BE2C (cell line): ENCODE results near the gene CCDC89. TPM values are rescaled to one million over a fixed set of nuclear protein-coding genes. Genes with fewer than 3 reads are reported as not detected.

Source experiments
- DNase-seq: peaks from one replicate; pipeline ENCODE4 v3.0.0-alpha.2; 2020
- H3K27me3 ChIP-seq: fragments of 250-450 bp; sonication (Bioruptor Pico); 2 replicates; pipeline ENCODE4 v1.5.1; 2020; ENCODE audit warnings: mild to moderate bottlenecking
- H3K36me3 ChIP-seq: fragments of 250-450 bp; sonication (Bioruptor Pico); 2 replicates; pipeline ENCODE4 v1.5.1; 2020; ENCODE audit warnings: mild to moderate bottlenecking
- H3K4me1 ChIP-seq: fragments of 250-450 bp; sonication (Bioruptor Pico); 2 replicates; pipeline ENCODE4 v1.5.1; 2020
- H3K4me3 ChIP-seq: 2 replicates; pipeline ENCODE4 v1.5.1; 2011; ENCODE audit warnings: low read depth, low read length
- H3K9me3 ChIP-seq: fragments of 250-450 bp; sonication (Bioruptor Pico); 2 replicates; pipeline ENCODE4 v1.5.1; 2020
- polyA plus RNA-seq: library from polyadenylated mRNA; unstranded; fragments of >200 nt; gene quantifications from one replicate; pipeline ENCODE4 v1.2.1, GENCODE V29; 2012; ENCODE audit warnings: low read depth, missing spikeins; ENCODE audit not compliant: insufficient read length, insufficient read depth
- TF ChIP-seq, protein P1 (sequence below): IDR thresholded peaks from 2 replicates; pipeline ENCODE4 v1.5.1; 2012; ENCODE audit warnings: mild to moderate bottlenecking, low read depth, low read length

Gene CCDC89
- polyA plus RNA-seq: 3.0 TPM

DNA sequence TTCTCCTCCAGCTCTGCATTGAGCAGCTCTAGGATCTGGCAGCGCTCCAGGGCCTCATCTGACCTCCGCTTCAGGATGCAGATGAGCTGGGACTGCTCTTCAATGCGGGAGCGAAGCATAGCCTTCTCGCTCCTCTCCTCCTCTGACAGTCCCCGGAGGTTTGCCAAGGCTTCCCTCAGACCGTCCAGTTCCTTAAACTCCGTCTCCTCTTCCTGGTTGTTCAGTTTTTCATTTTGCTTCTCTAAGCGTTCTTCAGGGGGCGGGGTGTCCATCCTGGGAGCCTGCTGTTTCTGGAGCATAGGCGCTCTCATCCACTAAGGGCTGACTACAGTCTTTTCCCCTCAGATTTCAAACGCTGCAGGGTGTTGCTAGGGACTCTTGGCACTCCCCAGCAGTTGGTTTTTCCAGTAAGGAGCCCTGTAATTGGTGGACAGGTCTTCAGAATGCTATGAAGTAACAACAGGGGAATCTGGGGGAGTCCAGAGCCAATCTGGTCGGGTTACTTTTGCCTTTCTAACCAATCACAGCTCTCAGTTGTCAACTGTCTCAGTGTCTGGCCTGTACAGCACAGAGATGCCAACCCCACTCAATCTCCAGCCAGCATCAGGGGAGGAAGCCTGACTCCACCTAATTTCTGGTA, at the start of gene CCDC89:
TSS of gene CCDC89 (minus strand) at position 376 of the 640 bp plus-strand sequence. CDS start at position 311, 65 bp downstream.
- DNase-seq: peak; percentile 77
- peaks cover 10% of the 10 kb centered on the region for H3K27me3 ChIP-seq
- peaks cover under 1% of the 10 kb centered on the region; the same call in 1 of the 2 replicates for H3K4me1 ChIP-seq
- H3K36me3 ChIP-seq: no peaks in the 10 kb centered on the region
- TF ChIP-seq, protein P1, sequence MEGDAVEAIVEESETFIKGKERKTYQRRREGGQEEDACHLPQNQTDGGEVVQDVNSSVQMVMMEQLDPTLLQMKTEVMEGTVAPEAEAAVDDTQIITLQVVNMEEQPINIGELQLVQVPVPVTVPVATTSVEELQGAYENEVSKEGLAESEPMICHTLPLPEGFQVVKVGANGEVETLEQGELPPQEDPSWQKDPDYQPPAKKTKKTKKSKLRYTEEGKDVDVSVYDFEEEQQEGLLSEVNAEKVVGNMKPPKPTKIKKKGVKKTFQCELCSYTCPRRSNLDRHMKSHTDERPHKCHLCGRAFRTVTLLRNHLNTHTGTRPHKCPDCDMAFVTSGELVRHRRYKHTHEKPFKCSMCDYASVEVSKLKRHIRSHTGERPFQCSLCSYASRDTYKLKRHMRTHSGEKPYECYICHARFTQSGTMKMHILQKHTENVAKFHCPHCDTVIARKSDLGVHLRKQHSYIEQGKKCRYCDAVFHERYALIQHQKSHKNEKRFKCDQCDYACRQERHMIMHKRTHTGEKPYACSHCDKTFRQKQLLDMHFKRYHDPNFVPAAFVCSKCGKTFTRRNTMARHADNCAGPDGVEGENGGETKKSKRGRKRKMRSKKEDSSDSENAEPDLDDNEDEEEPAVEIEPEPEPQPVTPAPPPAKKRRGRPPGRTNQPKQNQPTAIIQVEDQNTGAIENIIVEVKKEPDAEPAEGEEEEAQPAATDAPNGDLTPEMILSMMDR: no peak
- H3K4me3 ChIP-seq: peak within 1 kb of the TSS; percentile 84
- H3K9me3 ChIP-seq: no peaks in the 10 kb centered on the region

GRCh38 chr11:85732965-85733364, 47.0 kb upstream of the CCDC89 start:
- Histone ChIP-seq H3K9me3 (no peaks in the 10 kb centered on the region), H3K4me1 (no peaks in the 10 kb centered on the region), H3K27me3 (peaks cover 8% of the 10 kb centered on the region; the same call in 1 of the 2 replicates), H3K4me3 (no peak overlapping the region), H3K36me3 (no peaks in the 10 kb centered on the region)
- TF ChIP-seq, protein P1: no peak
- DNase-seq: no peak

DNA sequence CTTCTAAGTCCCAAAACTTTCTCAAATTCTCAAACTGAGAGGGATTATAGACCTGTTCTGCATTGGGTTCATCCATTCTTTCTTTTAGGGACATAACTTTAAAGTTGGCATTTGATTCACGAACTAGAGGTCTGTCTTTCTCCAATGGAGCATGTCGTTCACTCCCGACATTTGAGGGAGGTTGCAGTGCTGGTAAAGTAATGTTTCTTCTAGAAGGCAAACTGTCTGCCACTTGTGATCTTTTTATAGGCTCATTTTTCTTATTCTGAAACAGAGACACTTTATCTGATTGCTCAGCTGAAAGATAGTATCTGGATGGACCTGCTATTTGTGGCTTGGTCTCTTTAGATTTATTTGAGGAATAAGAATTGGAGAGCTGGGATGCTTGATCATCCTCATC, 40.4 kb upstream of the CCDC89 start:
- Histone ChIP-seq H3K36me3 (no peaks in the 10 kb centered on the region), H3K9me3 (no peaks in the 10 kb centered on the region), H3K4me1 (no peaks in the 10 kb centered on the region), H3K27me3 (peaks cover 9% of the 10 kb centered on the region; the same call in 1 of the 2 replicates), H3K4me3 (no peak overlapping the region)
- DNase-seq: no peak
- TF ChIP-seq, protein P1: no peak

DNA sequence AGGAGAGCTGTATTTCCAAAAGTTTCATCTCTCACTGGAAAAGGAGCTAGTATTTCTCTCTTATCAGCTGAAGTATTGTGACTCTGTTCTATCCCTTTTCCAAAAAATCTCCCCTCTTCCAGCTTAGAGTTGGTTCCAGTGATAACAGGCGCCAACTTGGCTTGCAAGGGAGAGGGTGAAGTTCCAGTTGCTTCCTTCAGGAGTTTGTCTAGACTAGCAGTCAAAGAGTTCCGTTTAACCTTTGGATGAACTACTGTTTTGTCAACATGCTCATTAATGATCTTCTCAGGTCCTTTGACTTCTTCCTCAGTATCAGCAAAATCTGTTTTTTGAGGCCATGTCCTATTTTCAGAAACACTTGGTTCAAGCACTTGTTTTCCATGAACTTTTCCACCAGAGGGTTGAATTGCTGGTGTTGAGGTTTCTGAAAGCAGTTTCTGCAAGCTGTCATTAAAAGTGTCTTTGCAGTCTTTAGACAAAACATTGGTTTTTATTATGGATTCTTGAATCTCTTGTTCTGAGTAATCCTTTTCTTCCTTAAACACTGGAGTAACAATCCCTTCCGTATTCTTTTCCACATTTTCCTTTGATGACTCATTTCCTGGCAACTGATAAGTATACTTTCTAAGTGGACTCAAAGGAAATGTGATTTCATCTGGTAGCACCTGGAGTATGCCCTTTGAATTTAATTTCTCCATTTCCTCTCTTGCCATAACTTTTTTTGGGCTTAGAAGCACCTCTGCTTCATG, 39.7 kb upstream of the CCDC89 start:
- peaks cover 11% of the 10 kb centered on the region for H3K27me3 ChIP-seq
- TF ChIP-seq, protein P1: no peak
- DNase-seq: no peak
- no peaks in the 10 kb centered on the region for H3K4me1 ChIP-seq
- H3K9me3 ChIP-seq: no peaks in the 10 kb centered on the region
- no peak overlapping the region for H3K4me3 ChIP-seq
- H3K36me3 ChIP-seq: no peaks in the 10 kb centered on the region

DNA sequence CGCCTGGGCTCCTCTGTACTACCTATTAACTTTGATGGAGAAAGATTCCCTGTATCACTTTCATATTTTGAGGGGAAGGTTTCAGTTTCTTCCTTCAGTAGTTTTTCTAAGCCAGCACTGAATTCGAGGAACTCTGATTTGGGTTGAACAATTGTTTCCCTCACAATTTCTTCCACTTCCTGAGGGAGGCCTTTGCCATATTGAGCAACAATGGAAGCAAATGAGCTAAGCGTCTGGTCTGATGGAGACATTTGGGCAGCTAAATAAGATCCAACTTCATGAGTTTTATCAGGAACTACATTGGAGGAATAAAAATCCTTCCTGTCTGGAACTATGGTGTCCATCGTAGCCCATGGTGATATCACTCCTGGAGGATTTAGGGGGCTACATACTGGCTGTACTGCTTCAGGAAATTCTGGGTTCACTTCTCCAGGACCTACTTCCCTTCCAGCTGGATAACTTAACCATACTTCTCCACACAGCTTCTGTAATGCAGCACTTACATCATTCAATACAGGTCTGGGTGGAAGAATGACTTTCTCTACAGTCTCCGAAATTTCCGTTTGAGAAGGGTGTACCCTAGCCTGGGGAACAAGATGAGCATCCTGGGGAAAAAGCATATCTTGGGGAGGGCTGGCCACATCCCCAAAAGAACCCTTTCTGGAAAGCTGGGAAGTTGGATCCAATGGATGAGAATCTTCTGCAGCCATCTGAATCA, 38.9 kb upstream of the CCDC89 start:
- Histone ChIP-seq H3K4me1 (no peaks in the 10 kb centered on the region), H3K9me3 (no peaks in the 10 kb centered on the region), H3K4me3 (no peak overlapping the region), H3K36me3 (no peaks in the 10 kb centered on the region), H3K27me3 (peaks cover 16% of the 10 kb centered on the region)
- TF ChIP-seq, protein P1: no peak
- DNase-seq: no peak
